HepG2 (cell line): ENCODE measurements around the gene PCAT6. TPM values are rescaled to one million over a fixed set of nuclear protein-coding genes. Genes with fewer than 3 reads are reported as not detected.

Experiments
- ATAC-seq: fragments of 200-7000 bp; cut with Tn5 transposase; 3 replicates; pipeline ENCODE4 v1.9.1; 2020; ENCODE audit warnings: mild to moderate bottlenecking, moderate library complexity
- BruUV-seq: library from RNA; stranded (reverse); fragments of 400-500 nt; replicated peaks from 2 replicates; lab custom pipeline; 2021; lab: Mats Ljungman, UMichigan
- CTCF ChIA-PET: fragments of 300-600 bp; formaldehyde crosslinking; extraction: SDS; loops from one replicate; lab custom pipeline; 2021; ENCODE audit warnings: low total read pairs, inconsistent platforms, low intra/inter-chr PET ratio; lab: Yijun Ruan, JAX
- POLR2A ChIA-PET: fragments of 350-600 bp; sonication (Branson Sonifier 250); formaldehyde crosslinking; loops from one replicate; lab custom pipeline; 2020; ENCODE audit warnings: antibody characterized with exemption, inconsistent platforms; lab: Yijun Ruan, JAX
- DNase-seq: peaks from one replicate; pipeline ENCODE4 v3.0.0-alpha.2; 2015; ENCODE audit warnings: low spot score
- FAIRE-seq: peaks from 3 replicates; lab custom pipeline; 2011; peaks lifted over from hg19 to GRCh38; lab: Jason Lieb, UNC
- H2AFZ ChIP-seq: one replicate; pipeline ENCODE4 v1.6.1; 2011; ENCODE audit warnings: low read length, inconsistent platforms
- H3K27ac ChIP-seq: fragments of 300-600 bp; 3 replicates; pipeline ENCODE4 v1.8.0; 2011; ENCODE audit warnings: mixed run types, mild to moderate bottlenecking, mixed read lengths, low read length, inconsistent platforms; ENCODE audit not compliant: insufficient read depth; ENCODE audit errors: extremely low read length
- H3K27me3 ChIP-seq, 2 experiments: fragments of 200-600 bp in 1 of 2; 2 replicates in 1 of 2; 3 replicates in 1 of 2; pipeline versions ENCODE4 v1.6.0 to v1.8.0; 2011; ENCODE audit warnings: low read length in 2 of 2, mild to moderate bottlenecking in 2 of 2, moderate library complexity in 2 of 2, inconsistent platforms in 1 of 2; ENCODE audit not compliant: insufficient read depth in 2 of 2, control insufficient read depth in 1 of 2
- H3K36me3 ChIP-seq, 2 experiments: fragments of 200-600 bp in 1 of 2; replicated peaks in 1 of 2; 2 replicates in 1 of 2; 3 replicates in 1 of 2; pipeline versions ENCODE4 v1.5.1 to v1.8.0; 2011; ENCODE audit warnings: low read length in 2 of 2, inconsistent platforms in 1 of 2; ENCODE audit not compliant: insufficient read depth in 2 of 2, control insufficient read depth in 1 of 2
- H3K4me1 ChIP-seq: 2 replicates; pipeline ENCODE4 v1.5.1; 2012; ENCODE audit warnings: low read length, inconsistent platforms; ENCODE audit not compliant: insufficient read depth
- H3K4me2 ChIP-seq: 2 replicates; pipeline ENCODE4 v1.6.0; 2011; ENCODE audit warnings: low read depth, low read length, inconsistent platforms
- H3K4me3 ChIP-seq, 3 experiments: fragments of 200-600 bp in 1 of 3; sonication (generic), shearing (Covaris generic) in 1 of 3; replicated peaks in 1 of 3; 2 replicates each; pipeline ENCODE4 v1.5.1; 2011 to 2016; ENCODE audit warnings: low read length in 3 of 3, inconsistent platforms in 2 of 3, low read depth in 2 of 3, mild to moderate bottlenecking in 2 of 3, control low read depth in 1 of 3, mixed read lengths in 1 of 3; ENCODE audit not compliant: insufficient read depth in 1 of 3
- H3K79me2 ChIP-seq: one replicate; pipeline ENCODE4 v1.6.1; 2011; ENCODE audit warnings: low read length, inconsistent platforms; ENCODE audit not compliant: insufficient read depth
- H3K9ac ChIP-seq: 2 replicates; pipeline ENCODE4 v1.6.0; 2011; ENCODE audit warnings: mild to moderate bottlenecking, low read depth, low read length, inconsistent platforms; ENCODE audit not compliant: insufficient read depth
- H3K9me3 ChIP-seq: 2 replicates; pipeline ENCODE4 v1.5.1; 2012; ENCODE audit warnings: mild to moderate bottlenecking, low read length
- H4K20me1 ChIP-seq: 2 replicates; pipeline ENCODE4 v1.6.0; 2011; ENCODE audit warnings: inconsistent platforms, mild to moderate bottlenecking, low read length, moderate library complexity; ENCODE audit not compliant: insufficient read depth
- CBX1 ChIP-seq: IDR thresholded peaks from one replicate; pipeline ENCODE4 v1.6.1; 2016; ENCODE audit warnings: antibody characterized with exemption, low read depth
- ETV6 ChIP-seq: sonication (generic); formaldehyde crosslinking; conservative IDR thresholded peaks from 2 replicates; pipeline ENCODE4 v1.4.0; 2020; ENCODE audit warnings: missing genetic modification reagents
- KDM1A ChIP-seq: IDR thresholded peaks from 2 replicates; pipeline ENCODE4 v1.6.1; 2016; ENCODE audit warnings: missing compliant biosample characterization
- MAFG ChIP-seq: sonication (generic); formaldehyde crosslinking; IDR thresholded peaks from 2 replicates; pipeline ENCODE4 v1.5.1; 2020; ENCODE audit warnings: mild to moderate bottlenecking, missing genetic modification reagents
- ZNF776 ChIP-seq: sonication (generic); formaldehyde crosslinking; IDR thresholded peaks from 2 replicates; pipeline ENCODE4 v1.4.0; 2020; ENCODE audit warnings: mild to moderate bottlenecking, missing genetic modification reagents
- WGBS: methylation state at CpG from one replicate; pipeline ENCODE4 v1.1.6; 2017; ENCODE audit warnings: low lambda C conversion rate; 5-methylcytosine and 5-hydroxymethylcytosine counted together
- in situ Hi-C: cut with HindIII; loops from 2 replicates; pipeline ENCODE4 v1.10.0; 2017; ENCODE audit warnings: low pct_unique_long_range_greater_than_20kb; ENCODE audit not compliant: extremely low pct_ligation_motif_present
- intact Hi-C: fragments of 100-400 bp; cut with micrococcal nuclease; formaldehyde crosslinking; loops from one replicate; pipeline ENCODE4 v1.10.0; 2022; ENCODE audit not compliant: unreplicated experiment
- polyA plus RNA-seq, 8 experiments: library from polyadenylated mRNA; depleted of rRNA in 3 of 8; stranded (reverse) in 7 of 8; unstranded in 1 of 8; fragments of >200 nt; fragmentation: Illumina TruSeq in 4 of 8; extraction: Trizol in 4 of 8; gene quantifications; 2 replicates each; pipeline versions ENCODE4 v1.2.1 to v1.2.3, GENCODE V29; 2011 to 2016; ENCODE audit warnings: low read depth in 4 of 8, missing spikeins in 1 of 8, mixed read lengths in 1 of 8; ENCODE audit not compliant: insufficient read depth in 1 of 8
- total RNA-seq, 5 experiments: library from RNA; depleted of rRNA; stranded (reverse); fragments of >200 nt; fragmentation: Illumina TruSeq; extraction: Trizol; gene quantifications; 2 replicates each; pipeline ENCODE4 v1.2.3, GENCODE V29; 2016; ENCODE audit warnings: low read depth in 1 of 5
- TF ChIP-seq, protein P1 (sequence below): sonication (generic); formaldehyde crosslinking; IDR thresholded peaks from 2 replicates; pipeline ENCODE4 v1.4.0; 2020; ENCODE audit warnings: mild to moderate bottlenecking, missing genetic modification reagents, borderline replicate concordance
- TF ChIP-seq, protein P2 (sequence below): sonication (generic); formaldehyde crosslinking; IDR thresholded peaks from 2 replicates; pipeline ENCODE4 v1.4.0; 2020; ENCODE audit warnings: mild to moderate bottlenecking, missing genetic modification reagents

The PCAT6 gene
- total and polyA plus RNA-seq, 2 of the 13 experiments (the other 11 are each of a cell fraction or from before 2014, with no cell fraction given), result 0.60 to 4.4 TPM

DNA sequence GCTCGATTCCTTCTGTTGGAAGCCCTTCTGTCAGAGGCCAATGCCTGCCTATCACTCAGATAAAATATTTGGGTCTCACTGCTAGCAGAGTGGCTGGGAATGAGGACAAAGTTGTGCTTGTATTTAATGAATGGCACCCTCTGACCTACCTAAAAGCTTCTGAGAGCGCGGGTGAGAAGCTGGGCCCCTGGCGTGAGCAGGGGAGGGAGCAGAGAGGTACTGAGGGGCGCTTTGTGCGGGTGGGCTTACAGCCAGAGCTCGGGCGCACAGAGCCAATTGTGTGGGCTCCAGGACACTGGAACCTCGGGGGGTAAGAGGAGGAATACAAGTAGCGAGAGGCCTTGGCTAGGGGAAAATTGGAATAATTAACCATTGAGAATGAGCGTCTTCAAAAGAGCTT is 32.3 kb downstream of the PCAT6 start:
- no TSS peak for BruUV-seq
- H3K9ac ChIP-seq, result no peak overlapping the region
- no peaks in the 10 kb centered on the region for H3K27me3 ChIP-seq
- in situ Hi-C loops, result no loop called here
- H2AFZ ChIP-seq, result no peak overlapping the region
- CTCF ChIA-PET, result no interaction called here
- no peaks in the 10 kb centered on the region for H3K79me2 ChIP-seq
- no peak for ATAC-seq
- H3K9me3 ChIP-seq, result no peaks in the 10 kb centered on the region
- peaks cover 30% of the 10 kb centered on the region for H3K4me1 ChIP-seq
- TF ChIP-seq ZNF776 (CRISPR knock-in tag) (no peak), MAFG (CRISPR knock-in tag) (no peak), KDM1A (CRISPR knock-in tag) (no peak), ETV6 (CRISPR knock-in tag) (no peak), CBX1 (no peak)
- TF ChIP-seq, protein P1, sequence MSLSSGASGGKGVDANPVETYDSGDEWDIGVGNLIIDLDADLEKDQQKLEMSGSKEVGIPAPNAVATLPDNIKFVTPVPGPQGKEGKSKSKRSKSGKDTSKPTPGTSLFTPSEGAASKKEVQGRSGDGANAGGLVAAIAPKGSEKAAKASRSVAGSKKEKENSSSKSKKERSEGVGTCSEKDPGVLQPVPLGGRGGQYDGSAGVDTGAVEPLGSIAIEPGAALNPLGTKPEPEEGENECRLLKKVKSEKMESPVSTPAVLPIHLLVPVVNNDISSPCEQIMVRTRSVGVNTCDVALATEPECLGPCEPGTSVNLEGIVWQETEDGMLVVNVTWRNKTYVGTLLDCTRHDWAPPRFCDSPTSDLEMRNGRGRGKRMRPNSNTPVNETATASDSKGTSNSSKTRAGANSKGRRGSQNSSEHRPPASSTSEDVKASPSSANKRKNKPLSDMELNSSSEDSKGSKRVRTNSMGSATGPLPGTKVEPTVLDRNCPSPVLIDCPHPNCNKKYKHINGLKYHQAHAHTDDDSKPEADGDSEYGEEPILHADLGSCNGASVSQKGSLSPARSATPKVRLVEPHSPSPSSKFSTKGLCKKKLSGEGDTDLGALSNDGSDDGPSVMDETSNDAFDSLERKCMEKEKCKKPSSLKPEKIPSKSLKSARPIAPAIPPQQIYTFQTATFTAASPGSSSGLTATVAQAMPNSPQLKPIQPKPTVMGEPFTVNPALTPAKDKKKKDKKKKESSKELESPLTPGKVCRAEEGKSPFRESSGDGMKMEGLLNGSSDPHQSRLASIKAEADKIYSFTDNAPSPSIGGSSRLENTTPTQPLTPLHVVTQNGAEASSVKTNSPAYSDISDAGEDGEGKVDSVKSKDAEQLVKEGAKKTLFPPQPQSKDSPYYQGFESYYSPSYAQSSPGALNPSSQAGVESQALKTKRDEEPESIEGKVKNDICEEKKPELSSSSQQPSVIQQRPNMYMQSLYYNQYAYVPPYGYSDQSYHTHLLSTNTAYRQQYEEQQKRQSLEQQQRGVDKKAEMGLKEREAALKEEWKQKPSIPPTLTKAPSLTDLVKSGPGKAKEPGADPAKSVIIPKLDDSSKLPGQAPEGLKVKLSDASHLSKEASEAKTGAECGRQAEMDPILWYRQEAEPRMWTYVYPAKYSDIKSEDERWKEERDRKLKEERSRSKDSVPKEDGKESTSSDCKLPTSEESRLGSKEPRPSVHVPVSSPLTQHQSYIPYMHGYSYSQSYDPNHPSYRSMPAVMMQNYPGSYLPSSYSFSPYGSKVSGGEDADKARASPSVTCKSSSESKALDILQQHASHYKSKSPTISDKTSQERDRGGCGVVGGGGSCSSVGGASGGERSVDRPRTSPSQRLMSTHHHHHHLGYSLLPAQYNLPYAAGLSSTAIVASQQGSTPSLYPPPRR (CRISPR knock-in tag), result no peak
- TF ChIP-seq, protein P2, sequence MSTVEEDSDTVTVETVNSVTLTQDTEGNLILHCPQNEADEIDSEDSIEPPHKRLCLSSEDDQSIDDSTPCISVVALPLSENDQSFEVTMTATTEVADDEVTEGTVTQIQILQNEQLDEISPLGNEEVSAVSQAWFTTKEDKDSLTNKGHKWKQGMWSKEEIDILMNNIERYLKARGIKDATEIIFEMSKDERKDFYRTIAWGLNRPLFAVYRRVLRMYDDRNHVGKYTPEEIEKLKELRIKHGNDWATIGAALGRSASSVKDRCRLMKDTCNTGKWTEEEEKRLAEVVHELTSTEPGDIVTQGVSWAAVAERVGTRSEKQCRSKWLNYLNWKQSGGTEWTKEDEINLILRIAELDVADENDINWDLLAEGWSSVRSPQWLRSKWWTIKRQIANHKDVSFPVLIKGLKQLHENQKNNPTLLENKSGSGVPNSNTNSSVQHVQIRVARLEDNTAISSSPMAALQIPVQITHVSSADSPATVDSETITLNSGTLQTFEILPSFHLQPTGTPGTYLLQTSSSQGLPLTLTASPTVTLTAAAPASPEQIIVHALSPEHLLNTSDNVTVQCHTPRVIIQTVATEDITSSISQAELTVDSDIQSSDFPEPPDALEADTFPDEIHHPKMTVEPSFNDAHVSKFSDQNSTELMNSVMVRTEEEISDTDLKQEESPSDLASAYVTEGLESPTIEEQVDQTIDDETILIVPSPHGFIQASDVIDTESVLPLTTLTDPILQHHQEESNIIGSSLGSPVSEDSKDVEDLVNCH, result no peak
- TF ChIP-seq, all 625 proteins: peak for 0
- POLR2A ChIA-PET, result no interaction called here
- DNase-seq (no peak), FAIRE-seq (no peak)
- no peaks in the 10 kb centered on the region for H3K36me3 ChIP-seq
- H3K4me2 ChIP-seq, result no peak overlapping the region
- no peak overlapping the region for H3K27ac ChIP-seq
- H4K20me1 ChIP-seq, result no peaks in the 10 kb centered on the region
- H3K4me3 ChIP-seq, result no peak overlapping the region
- WGBS, result 71% methylated on average over 11 of the region's 11 CpGs
- intact Hi-C loops, result no loop called here
